GM21360 (cell line): ENCODE measurements around the gene RALGPS1.
A peak's percentile ranks its signal among the peaks of the same experiment; 100 is the strongest.

Experiments
- ATAC-seq: cut with Tn5 transposase; IDR thresholded peaks from one replicate; pipeline ENCODE4 v1.9.1; 2021; ENCODE audit warnings: mild to moderate bottlenecking, moderate library complexity; ENCODE audit not compliant: unreplicated experiment

RALGPS1 gene

GRCh38 chr9:126914458-126915280, at the start of gene RALGPS1:
TSS of gene RALGPS1 (plus strand) at chr9:126914782. CDS start at chr9:126962290, 47,508 bp downstream.
- peak; percentile 92 for ATAC-seq

GRCh38 chr9:126869368-126869767, 45.2 kb upstream of the RALGPS1 start:
- ATAC-seq: no peak

GRCh38 chr9:126872516-126872915, 42.1 kb upstream of the RALGPS1 start:
- ATAC-seq: no peak

- ATAC-seq: no peak
Observed at GRCh38 chr9:126874546-126875314, 39.9 kb upstream of the RALGPS1 start.

GRCh38 chr9:126875756-126876510, 38.6 kb upstream of the RALGPS1 start:
- no peak for ATAC-seq

- no peak for ATAC-seq
Observed at GRCh38 chr9:126876531-126876930, 38.1 kb upstream of the RALGPS1 start.

- no peak for ATAC-seq
Observed at GRCh38 chr9:126877418-126877817, 37.2 kb upstream of the RALGPS1 start.

- ATAC-seq: no peak
Observed at GRCh38 chr9:126879288-126879687, 35.3 kb upstream of the RALGPS1 start.

- ATAC-seq: no peak
Observed at GRCh38 chr9:126880226-126880946, 34.2 kb upstream of the RALGPS1 start.

- no peak for ATAC-seq
Observed at GRCh38 chr9:126880947-126881332, 33.6 kb upstream of the RALGPS1 start.

- ATAC-seq: no peak
Observed at GRCh38 chr9:126882746-126883145, 31.8 kb upstream of the RALGPS1 start.

- no peak for ATAC-seq
Observed at GRCh38 chr9:126883636-126884035, 30.9 kb upstream of the RALGPS1 start.

GRCh38 chr9:126885131-126885641, 29.4 kb upstream of the RALGPS1 start:
- no peak for ATAC-seq

- ATAC-seq: no peak
Observed at GRCh38 chr9:126886034-126886822, 28.4 kb upstream of the RALGPS1 start.

GRCh38 chr9:126886897-126887296, 27.7 kb upstream of the RALGPS1 start:
- ATAC-seq: no peak

GRCh38 chr9:126891676-126892075, 22.9 kb upstream of the RALGPS1 start:
- no peak for ATAC-seq

GRCh38 chr9:126893079-126893478, 21.5 kb upstream of the RALGPS1 start:
- no peak for ATAC-seq

- ATAC-seq: no peak
Observed at GRCh38 chr9:126894052-126894603, 20.5 kb upstream of the RALGPS1 start.

GRCh38 chr9:126902210-126902609, 12.4 kb upstream of the RALGPS1 start:
- ATAC-seq: no peak
